Neuronal stem cell (in vitro differentiated cells): ENCODE results near the gene THYN1.
"Not testable (repeated sequence)": the region's sequence is repeated elsewhere in the genome, so short reads cannot be mapped to it uniquely, and the experiment has no call there.

ENCODE experiments used
- DNase-seq: peaks from one replicate; pipeline ENCODE4 v3.0.0-alpha.2; 2013; ENCODE audit warnings: low spot score
- H2AFZ ChIP-seq: one replicate; pipeline ENCODE4 v1.6.1; 2013; ENCODE audit warnings: mild to moderate bottlenecking, low read length, inconsistent platforms
- H2AK5ac ChIP-seq: 2 replicates; pipeline ENCODE4 v1.6.1; 2013; ENCODE audit warnings: low read depth, mild to moderate bottlenecking, inconsistent platforms, low read length, moderate library complexity, mixed read lengths
- H2BK120ac ChIP-seq: 2 replicates; pipeline ENCODE4 v1.6.1; 2013; ENCODE audit warnings: low read depth, mild to moderate bottlenecking, inconsistent platforms, low read length, moderate library complexity, mixed read lengths
- H2BK12ac ChIP-seq: one replicate; pipeline ENCODE4 v1.6.1; 2013; ENCODE audit warnings: low read length, inconsistent platforms
- H2BK15ac ChIP-seq: 2 replicates; pipeline ENCODE4 v1.6.1; 2013; ENCODE audit warnings: mild to moderate bottlenecking, low read length, inconsistent platforms, mixed read lengths
- H2BK5ac ChIP-seq: one replicate; pipeline ENCODE4 v1.6.1; 2013; ENCODE audit warnings: inconsistent platforms, mild to moderate bottlenecking, low read length, moderate library complexity
- H3K14ac ChIP-seq: one replicate; pipeline ENCODE4 v1.6.1; 2013; ENCODE audit warnings: low read length, inconsistent platforms
- H3K18ac ChIP-seq: 2 replicates; pipeline ENCODE4 v1.6.1; 2013; ENCODE audit warnings: low read length, inconsistent platforms
- H3K23ac ChIP-seq: 2 replicates; pipeline ENCODE4 v1.6.1; 2013; ENCODE audit warnings: low read depth, mild to moderate bottlenecking, mixed read lengths, low read length, inconsistent platforms; ENCODE audit not compliant: poor library complexity
- H3K27ac ChIP-seq: replicated peaks from 3 replicates; pipeline ENCODE4 v1.5.1; 2013; ENCODE audit warnings: low read length, inconsistent platforms
- H3K27me3 ChIP-seq, 3 experiments: 2 replicates each; pipeline ENCODE4 v1.6.1; 2013; ENCODE audit warnings: low read length in 3 of 3, mild to moderate bottlenecking in 2 of 3, inconsistent platforms in 1 of 3, low read depth in 1 of 3, mixed read lengths in 1 of 3, moderate library complexity in 1 of 3; ENCODE audit not compliant: control insufficient read depth in 3 of 3, insufficient read depth in 3 of 3
- H3K36me3 ChIP-seq, 2 donors: replicated peaks in 1 of 2; 2 replicates each; pipeline ENCODE4 v1.6.1; 2013; ENCODE audit warnings: low read length in 2 of 2; ENCODE audit not compliant: control insufficient read depth in 2 of 2, insufficient read depth in 2 of 2
- H3K4ac ChIP-seq: 2 replicates; pipeline ENCODE4 v1.6.1; 2013; ENCODE audit warnings: inconsistent platforms, mild to moderate bottlenecking, low read length, moderate library complexity
- H3K4me1 ChIP-seq, 2 donors: 1 replicate in 1 of 2; 2 replicates in 1 of 2; pipeline ENCODE4 v1.6.1; 2013; ENCODE audit warnings: low read length in 2 of 2, low read depth in 1 of 2; ENCODE audit not compliant: control insufficient read depth in 2 of 2, insufficient read depth in 1 of 2
- H3K4me2 ChIP-seq: one replicate; pipeline ENCODE4 v1.6.1; 2013; ENCODE audit warnings: mild to moderate bottlenecking, low read length, inconsistent platforms; ENCODE audit not compliant: insufficient read depth, poor library complexity, severe bottlenecking
- H3K4me3 ChIP-seq, 2 donors: 2 replicates each; pipeline ENCODE4 v1.5.1; 2013; ENCODE audit warnings: low read length in 2 of 2, mild to moderate bottlenecking in 2 of 2, inconsistent platforms in 1 of 2, moderate library complexity in 1 of 2
- H3K79me1 ChIP-seq: one replicate; pipeline ENCODE4 v1.6.1; 2013; ENCODE audit warnings: low read depth, mild to moderate bottlenecking, inconsistent platforms, low read length, moderate library complexity
- H3K9ac ChIP-seq: one replicate; pipeline ENCODE4 v1.6.1; 2013; ENCODE audit warnings: mild to moderate bottlenecking, low read depth, low read length, inconsistent platforms; ENCODE audit not compliant: poor library complexity
- H3K9me3 ChIP-seq, 2 donors: replicated peaks in 1 of 2; 2 replicates each; pipeline versions ENCODE3 to v1.6.1; 2013; ENCODE audit warnings: low read length in 2 of 2, mild to moderate bottlenecking in 2 of 2, inconsistent platforms in 1 of 2, low read depth in 1 of 2, mixed read lengths in 1 of 2, moderate library complexity in 1 of 2; ENCODE audit not compliant: control insufficient read depth in 2 of 2, insufficient read depth in 1 of 2
- H4K8ac ChIP-seq: one replicate; pipeline ENCODE4 v1.6.1; 2013; ENCODE audit warnings: low read depth, mild to moderate bottlenecking, inconsistent platforms, low read length, moderate library complexity
- H4K91ac ChIP-seq: one replicate; pipeline ENCODE4 v1.6.1; 2013; ENCODE audit warnings: low read length, low read depth, mild to moderate bottlenecking, inconsistent platforms; ENCODE audit not compliant: poor library complexity
- WGBS, 2 donors: extraction: QIAGEN DNeasy Blood & Tissue Kit; methylation state at CpG; one replicate each; pipeline ENCODE4 v1.1.7; 2013; ENCODE audit warnings: missing lambda C conversion rate in 2 of 2, mixed read lengths in 1 of 2; ENCODE audit not compliant: insufficient read length in 2 of 2, insufficient replicate concordance in 1 of 2; ENCODE audit errors: extremely low coverage in 2 of 2; 5-methylcytosine and 5-hydroxymethylcytosine counted together

Gene THYN1

GRCh38 chr11:134289167-134289566 is 36.0 kb upstream of the THYN1 start:
- H2BK5ac ChIP-seq = no peak overlapping the region
- no peaks in the 10 kb centered on the region for H3K36me3 ChIP-seq
- H3K27ac ChIP-seq = no peak overlapping the region
- no CpG with 5 or more reads among the region's 4 CpGs for WGBS, 2 donors
- H4K91ac ChIP-seq = no peak overlapping the region
- H3K18ac ChIP-seq = no peak overlapping the region
- no peaks in the 10 kb centered on the region for H3K9me3 ChIP-seq
- peaks cover 0 to 35% (median 0%) of the 10 kb centered on the region in 3 experiments for H3K27me3 ChIP-seq
- H4K8ac ChIP-seq = no peak overlapping the region
- no peak overlapping the region for H3K4me3 ChIP-seq
- H2BK15ac ChIP-seq = no peak overlapping the region
- DNase-seq = no peak
- no peak overlapping the region for H3K4me2 ChIP-seq
- H3K23ac ChIP-seq = no peak overlapping the region
- no peaks in the 10 kb centered on the region for H3K4me1 ChIP-seq
- peak overlapping the region; percentile 60 for H2AFZ ChIP-seq
- no peak overlapping the region for H2AK5ac ChIP-seq
- H3K79me1 ChIP-seq = no peaks in the 10 kb centered on the region
- no peak overlapping the region for H2BK12ac ChIP-seq
- H2BK120ac ChIP-seq = no peak overlapping the region
- H3K9ac ChIP-seq = no peak overlapping the region
- H3K4ac ChIP-seq = no peak overlapping the region
- no peak overlapping the region for H3K14ac ChIP-seq

- no peak overlapping the region for H3K18ac ChIP-seq
- H3K27ac ChIP-seq = no peak overlapping the region
- no peak for DNase-seq
- H2AK5ac ChIP-seq = no peak overlapping the region
- H3K23ac ChIP-seq = no peak overlapping the region
- H3K4me1 ChIP-seq = no peaks in the 10 kb centered on the region
- WGBS, 2 donors = no CpG with 5 or more reads among the region's 13 CpGs
- no peak overlapping the region for H4K8ac ChIP-seq
- no peak overlapping the region for H3K14ac ChIP-seq
- no peaks in the 10 kb centered on the region for H3K79me1 ChIP-seq
- H3K4me2 ChIP-seq = no peak overlapping the region
- no peak overlapping the region for H3K4me3 ChIP-seq
- no peak overlapping the region for H4K91ac ChIP-seq
- no peak overlapping the region for H3K4ac ChIP-seq
- no peak overlapping the region for H2AFZ ChIP-seq
- H3K36me3 ChIP-seq = no peaks in the 10 kb centered on the region
- no peak overlapping the region for H2BK15ac ChIP-seq
- no peak overlapping the region for H2BK12ac ChIP-seq
- H2BK120ac ChIP-seq = no peak overlapping the region
- no peak overlapping the region for H2BK5ac ChIP-seq
- H3K27me3 ChIP-seq = peaks cover 0 to 42% (median 0%) of the 10 kb centered on the region in 3 experiments
- H3K9me3 ChIP-seq = no peaks in the 10 kb centered on the region
- no peak overlapping the region for H3K9ac ChIP-seq
Measured at GRCh38 chr11:134288486-134288885, 35.3 kb upstream of the THYN1 start.

GRCh38 chr11:134287561-134287960 is 34.4 kb upstream of the THYN1 start:
- H3K36me3 ChIP-seq = no peaks in the 10 kb centered on the region
- H3K4ac ChIP-seq = no peak overlapping the region
- H4K8ac ChIP-seq = no peak overlapping the region
- no peaks in the 10 kb centered on the region for H3K79me1 ChIP-seq
- no peak overlapping the region for H3K4me3 ChIP-seq
- peak overlapping the region; percentile 17 for H2AFZ ChIP-seq
- no CpG with 5 or more reads among the region's 12 CpGs for WGBS, 2 donors
- no peak overlapping the region for H2AK5ac ChIP-seq
- H3K9me3 ChIP-seq = no peaks in the 10 kb centered on the region
- H2BK15ac ChIP-seq = no peak overlapping the region
- H3K27me3 ChIP-seq = peaks cover 0 to 39% (median 0%) of the 10 kb centered on the region in 3 experiments
- no peak overlapping the region for H3K18ac ChIP-seq
- H3K14ac ChIP-seq = no peak overlapping the region
- no peak overlapping the region for H2BK5ac ChIP-seq
- H2BK120ac ChIP-seq = no peak overlapping the region
- H3K27ac ChIP-seq = no peak overlapping the region
- no peak overlapping the region for H2BK12ac ChIP-seq
- DNase-seq = no peak
- H3K23ac ChIP-seq = no peak overlapping the region
- no peak overlapping the region for H3K4me2 ChIP-seq
- no peak overlapping the region for H3K9ac ChIP-seq
- no peaks in the 10 kb centered on the region for H3K4me1 ChIP-seq
- no peak overlapping the region for H4K91ac ChIP-seq

GRCh38 chr11:134284349-134284748 is 31.2 kb upstream of the THYN1 start:
- H2BK120ac ChIP-seq, H3K4ac ChIP-seq, H2AFZ ChIP-seq, DNase-seq, H4K91ac ChIP-seq, H3K27ac ChIP-seq, H3K4me1 ChIP-seq, H3K4me3 ChIP-seq, H3K4me2 ChIP-seq, H3K9ac ChIP-seq, H3K14ac ChIP-seq, H3K18ac ChIP-seq, H2BK5ac ChIP-seq, H2BK12ac ChIP-seq, H2BK15ac ChIP-seq, H3K36me3 ChIP-seq, H3K23ac ChIP-seq, H4K8ac ChIP-seq, H3K79me1 ChIP-seq, H3K9me3 ChIP-seq, H2AK5ac ChIP-seq: not testable (repeated sequence)
- WGBS, 2 donors = no CpG with 5 or more reads among the region's 5 CpGs
- peaks cover 0 to 48% (median 0%) of the 10 kb centered on the region in 3 experiments for H3K27me3 ChIP-seq
